Measurements from ENCODE around the gene B3GNT5. TPM values are rescaled to one million over a fixed set of nuclear protein-coding genes. Genes with fewer than 3 reads are reported as not detected.

The B3GNT5 gene
- total RNA-seq, 1 donor from 2014 or later: 2.9 TPM

DNA sequence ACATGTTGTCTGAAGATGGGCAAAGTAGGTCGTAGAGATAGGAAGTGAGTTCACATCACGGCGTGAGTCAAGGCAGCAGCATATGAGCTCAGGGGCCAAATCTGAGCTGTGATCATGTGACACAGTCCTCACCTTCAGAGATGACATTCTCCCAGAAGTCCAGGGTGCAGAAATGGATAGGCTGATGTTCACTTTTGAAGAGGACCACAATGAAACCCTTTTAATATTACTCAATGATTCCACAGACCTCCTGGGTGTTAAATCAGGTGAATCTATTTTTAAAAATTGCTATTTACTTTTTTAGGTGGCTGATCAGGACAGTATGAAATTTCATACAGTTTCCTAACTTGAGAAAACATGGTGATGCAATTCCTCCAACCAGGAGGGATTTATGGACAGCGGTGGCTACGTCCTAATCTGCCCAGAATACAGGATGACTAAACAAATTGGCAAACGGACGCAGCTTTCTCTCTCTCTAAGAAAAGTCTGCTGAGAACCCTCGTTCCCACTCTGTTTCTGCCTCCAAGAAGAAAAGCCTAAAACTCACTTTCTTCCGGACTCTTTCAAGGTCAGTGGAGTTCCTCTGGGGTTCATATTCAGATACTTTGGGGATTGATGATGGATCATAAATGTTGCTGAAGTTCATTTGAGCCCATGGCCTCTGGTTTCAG is 34.4 kb downstream of the B3GNT5 start:
- H3K4me1 Mint-ChIP-seq (ENCODE audit: low read depth, unreplicated experiment): peaks cover 2% of the 10 kb centered on the region
- peaks cover 3% of the 10 kb centered on the region for H3K27me3 Mint-ChIP-seq (ENCODE audit: unreplicated experiment)
- H3K36me3 Mint-ChIP-seq (ENCODE audit: unreplicated experiment): no peaks in the 10 kb centered on the region
- peaks cover 3% of the 10 kb centered on the region for H3K9me3 Mint-ChIP-seq (ENCODE audit: unreplicated experiment)
- no peak overlapping the region for H3K27ac Mint-ChIP-seq (ENCODE audit: unreplicated experiment)
- no peak for DNase-seq
- no peak overlapping the region for H3K4me3 Mint-ChIP-seq (ENCODE audit: unreplicated experiment)
- TF ChIP-seq, protein P1, sequence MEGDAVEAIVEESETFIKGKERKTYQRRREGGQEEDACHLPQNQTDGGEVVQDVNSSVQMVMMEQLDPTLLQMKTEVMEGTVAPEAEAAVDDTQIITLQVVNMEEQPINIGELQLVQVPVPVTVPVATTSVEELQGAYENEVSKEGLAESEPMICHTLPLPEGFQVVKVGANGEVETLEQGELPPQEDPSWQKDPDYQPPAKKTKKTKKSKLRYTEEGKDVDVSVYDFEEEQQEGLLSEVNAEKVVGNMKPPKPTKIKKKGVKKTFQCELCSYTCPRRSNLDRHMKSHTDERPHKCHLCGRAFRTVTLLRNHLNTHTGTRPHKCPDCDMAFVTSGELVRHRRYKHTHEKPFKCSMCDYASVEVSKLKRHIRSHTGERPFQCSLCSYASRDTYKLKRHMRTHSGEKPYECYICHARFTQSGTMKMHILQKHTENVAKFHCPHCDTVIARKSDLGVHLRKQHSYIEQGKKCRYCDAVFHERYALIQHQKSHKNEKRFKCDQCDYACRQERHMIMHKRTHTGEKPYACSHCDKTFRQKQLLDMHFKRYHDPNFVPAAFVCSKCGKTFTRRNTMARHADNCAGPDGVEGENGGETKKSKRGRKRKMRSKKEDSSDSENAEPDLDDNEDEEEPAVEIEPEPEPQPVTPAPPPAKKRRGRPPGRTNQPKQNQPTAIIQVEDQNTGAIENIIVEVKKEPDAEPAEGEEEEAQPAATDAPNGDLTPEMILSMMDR (IDR thresholded peaks at IDR 0.05; ENCODE audit: partially characterized antibody, unreplicated experiment): no peak

DNA sequence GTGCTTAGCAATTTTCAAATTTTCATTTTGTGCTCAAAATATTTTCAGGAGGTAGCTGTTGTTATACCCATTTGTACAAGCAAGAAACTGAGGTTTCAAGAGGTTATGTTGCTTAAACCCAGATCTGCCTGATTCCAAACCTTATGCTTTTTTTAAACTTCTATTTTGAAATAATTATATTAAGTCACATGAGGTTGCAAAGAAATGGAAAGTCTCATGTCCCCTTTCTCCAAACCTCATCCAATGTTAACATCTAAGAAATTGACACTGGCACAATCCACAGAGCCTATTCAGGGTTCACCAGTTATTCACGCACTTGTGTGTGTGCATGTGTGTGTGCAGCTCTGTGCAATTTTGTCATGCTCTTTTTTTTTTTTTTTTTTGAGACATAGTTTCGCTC is 35.1 kb downstream of the B3GNT5 start:
- H3K4me3 Mint-ChIP-seq (ENCODE audit: unreplicated experiment): no peak overlapping the region
- H3K9me3 Mint-ChIP-seq (ENCODE audit: unreplicated experiment): peaks cover 1% of the 10 kb centered on the region
- no peak overlapping the region for H3K27ac Mint-ChIP-seq (ENCODE audit: unreplicated experiment)
- DNase-seq: no peak
- TF ChIP-seq, protein P1 (IDR thresholded peaks at IDR 0.05; ENCODE audit: partially characterized antibody, unreplicated experiment): no peak
- H3K27me3 Mint-ChIP-seq (ENCODE audit: unreplicated experiment): peaks cover 2% of the 10 kb centered on the region
- H3K4me1 Mint-ChIP-seq (ENCODE audit: low read depth, unreplicated experiment): peaks cover 2% of the 10 kb centered on the region
- no peaks in the 10 kb centered on the region for H3K36me3 Mint-ChIP-seq (ENCODE audit: unreplicated experiment)

GRCh38 chr3:183290216-183290615 is 37.2 kb downstream of the B3GNT5 start:
- DNase-seq: no peak
- no peak overlapping the region for H3K4me3 Mint-ChIP-seq (ENCODE audit: unreplicated experiment)
- H3K4me1 Mint-ChIP-seq (ENCODE audit: low read depth, unreplicated experiment): peaks cover 2% of the 10 kb centered on the region
- no peaks in the 10 kb centered on the region for H3K27me3 Mint-ChIP-seq (ENCODE audit: unreplicated experiment)
- no peaks in the 10 kb centered on the region for H3K9me3 Mint-ChIP-seq (ENCODE audit: unreplicated experiment)
- no peaks in the 10 kb centered on the region for H3K36me3 Mint-ChIP-seq (ENCODE audit: unreplicated experiment)
- no peak overlapping the region for H3K27ac Mint-ChIP-seq (ENCODE audit: unreplicated experiment)
- TF ChIP-seq, protein P1 (IDR thresholded peaks at IDR 0.05; ENCODE audit: partially characterized antibody, unreplicated experiment): no peak

DNA sequence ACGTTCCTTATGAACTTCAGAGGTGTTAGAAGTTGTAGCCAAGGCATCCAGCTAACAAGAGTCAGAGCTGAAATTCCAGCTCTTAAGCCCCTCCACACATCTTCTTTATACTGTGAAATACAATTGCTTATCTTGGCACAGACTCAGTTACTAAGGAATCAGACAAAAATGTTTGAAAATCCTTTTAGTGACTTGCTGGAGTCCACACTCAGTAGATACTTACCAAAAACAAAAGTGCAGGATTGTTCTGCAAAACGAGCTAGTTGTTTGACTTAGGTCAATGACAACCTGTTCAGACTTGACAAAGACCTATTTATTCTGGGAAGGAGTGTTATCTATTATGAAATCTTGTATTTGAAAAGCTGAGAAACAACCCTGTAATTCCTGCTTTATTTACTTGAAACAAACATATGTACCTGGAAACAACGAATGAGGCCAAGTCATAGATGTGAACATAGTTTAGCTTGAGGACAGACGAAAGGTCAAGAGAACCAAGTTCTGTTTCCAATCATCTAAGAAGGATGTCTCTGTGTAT is 38.5 kb downstream of the B3GNT5 start:
- Mint-ChIP-seq H3K9me3 (ENCODE audit: unreplicated experiment) (no peaks in the 10 kb centered on the region), H3K4me1 (ENCODE audit: low read depth, unreplicated experiment) (no peaks in the 10 kb centered on the region), H3K27me3 (ENCODE audit: unreplicated experiment) (no peaks in the 10 kb centered on the region), H3K27ac (ENCODE audit: unreplicated experiment) (no peak overlapping the region), H3K4me3 (ENCODE audit: unreplicated experiment) (no peak overlapping the region), H3K36me3 (ENCODE audit: unreplicated experiment) (no peaks in the 10 kb centered on the region)
- DNase-seq: no peak
- TF ChIP-seq, protein P1 (IDR thresholded peaks at IDR 0.05; ENCODE audit: partially characterized antibody, unreplicated experiment): no peak

DNA sequence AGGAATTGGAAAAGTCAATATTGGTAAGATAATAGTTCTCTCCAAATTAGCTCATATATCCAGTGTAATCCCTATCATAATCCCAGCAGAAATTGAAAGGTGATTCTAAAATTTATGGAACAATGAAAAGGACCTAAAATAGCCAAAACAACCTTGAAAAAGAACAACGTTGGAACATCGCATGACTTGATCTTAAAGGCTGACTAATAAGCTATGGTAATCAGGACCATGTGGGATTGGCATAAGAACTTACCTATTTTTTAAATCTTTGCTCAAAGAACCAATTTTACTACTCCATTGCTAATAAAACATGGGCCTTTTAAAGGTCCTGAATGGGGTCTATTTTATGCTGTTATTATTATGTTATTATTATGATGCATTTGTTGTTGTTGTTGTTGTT is 40.9 kb downstream of the B3GNT5 start:
- Mint-ChIP-seq H3K36me3 (ENCODE audit: unreplicated experiment) (no peaks in the 10 kb centered on the region), H3K4me1 (ENCODE audit: low read depth, unreplicated experiment) (peaks cover 8% of the 10 kb centered on the region), H3K27ac (ENCODE audit: unreplicated experiment) (no peak overlapping the region), H3K9me3 (ENCODE audit: unreplicated experiment) (peaks cover 4% of the 10 kb centered on the region), H3K27me3 (ENCODE audit: unreplicated experiment) (no peaks in the 10 kb centered on the region), H3K4me3 (ENCODE audit: unreplicated experiment) (no peak overlapping the region)
- TF ChIP-seq, protein P1 (IDR thresholded peaks at IDR 0.05; ENCODE audit: partially characterized antibody, unreplicated experiment): no peak
- no peak for DNase-seq
